NB4 (cell line): Measurements from ENCODE around the gene TMEM131L.

ENCODE experiments used
- DNase-seq: peaks from one replicate; pipeline ENCODE4 v3.0.0; 2010; ENCODE audit warnings: low read depth
- H3K4me3 ChIP-seq: one replicate; pipeline ENCODE4 v1.5.1; 2011; ENCODE audit warnings: mild to moderate bottlenecking, low read depth, low read length, moderate library complexity
- MYC ChIP-seq: IDR thresholded peaks from 2 replicates; pipeline ENCODE4 v1.6.1; 2011; ENCODE audit warnings: low read depth, low read length
- POLR2A ChIP-seq: IDR thresholded peaks from 2 replicates; pipeline ENCODE4 v1.6.1; 2011; ENCODE audit warnings: mild to moderate bottlenecking; ENCODE audit not compliant: insufficient read length; ENCODE audit errors: extremely low read depth
- TF ChIP-seq, protein P1 (sequence below): IDR thresholded peaks from one replicate; pipeline ENCODE4 v1.5.1; 2012; ENCODE audit warnings: low read depth, low read length
- TF ChIP-seq, protein P2 (sequence below): IDR thresholded peaks from 2 replicates; pipeline ENCODE4 v1.6.1; 2011; ENCODE audit warnings: low read depth, low read length

The TMEM131L gene

GRCh38 chr4:153573221-153573620 lies 107.1 kb downstream of the TMEM131L start:
- DNase-seq: no peak
- H3K4me3 ChIP-seq: no peak overlapping the region
- TF ChIP-seq MYC (no peak), POLR2A (no peak)
- TF ChIP-seq, protein P1, sequence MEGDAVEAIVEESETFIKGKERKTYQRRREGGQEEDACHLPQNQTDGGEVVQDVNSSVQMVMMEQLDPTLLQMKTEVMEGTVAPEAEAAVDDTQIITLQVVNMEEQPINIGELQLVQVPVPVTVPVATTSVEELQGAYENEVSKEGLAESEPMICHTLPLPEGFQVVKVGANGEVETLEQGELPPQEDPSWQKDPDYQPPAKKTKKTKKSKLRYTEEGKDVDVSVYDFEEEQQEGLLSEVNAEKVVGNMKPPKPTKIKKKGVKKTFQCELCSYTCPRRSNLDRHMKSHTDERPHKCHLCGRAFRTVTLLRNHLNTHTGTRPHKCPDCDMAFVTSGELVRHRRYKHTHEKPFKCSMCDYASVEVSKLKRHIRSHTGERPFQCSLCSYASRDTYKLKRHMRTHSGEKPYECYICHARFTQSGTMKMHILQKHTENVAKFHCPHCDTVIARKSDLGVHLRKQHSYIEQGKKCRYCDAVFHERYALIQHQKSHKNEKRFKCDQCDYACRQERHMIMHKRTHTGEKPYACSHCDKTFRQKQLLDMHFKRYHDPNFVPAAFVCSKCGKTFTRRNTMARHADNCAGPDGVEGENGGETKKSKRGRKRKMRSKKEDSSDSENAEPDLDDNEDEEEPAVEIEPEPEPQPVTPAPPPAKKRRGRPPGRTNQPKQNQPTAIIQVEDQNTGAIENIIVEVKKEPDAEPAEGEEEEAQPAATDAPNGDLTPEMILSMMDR: no peak
- TF ChIP-seq, protein P2, sequence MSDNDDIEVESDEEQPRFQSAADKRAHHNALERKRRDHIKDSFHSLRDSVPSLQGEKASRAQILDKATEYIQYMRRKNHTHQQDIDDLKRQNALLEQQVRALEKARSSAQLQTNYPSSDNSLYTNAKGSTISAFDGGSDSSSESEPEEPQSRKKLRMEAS: no peak

GRCh38 chr4:153573881-153574802 lies 108.0 kb downstream of the TMEM131L start:
- peak; percentile 69 for DNase-seq
- TF ChIP-seq POLR2A (no peak), MYC (no peak)
- TF ChIP-seq, protein P1: peak; percentile 44
- TF ChIP-seq, protein P2: 0 out of 2 replicates have a peak, but pooled peaks have one; percentile 8

DNA sequence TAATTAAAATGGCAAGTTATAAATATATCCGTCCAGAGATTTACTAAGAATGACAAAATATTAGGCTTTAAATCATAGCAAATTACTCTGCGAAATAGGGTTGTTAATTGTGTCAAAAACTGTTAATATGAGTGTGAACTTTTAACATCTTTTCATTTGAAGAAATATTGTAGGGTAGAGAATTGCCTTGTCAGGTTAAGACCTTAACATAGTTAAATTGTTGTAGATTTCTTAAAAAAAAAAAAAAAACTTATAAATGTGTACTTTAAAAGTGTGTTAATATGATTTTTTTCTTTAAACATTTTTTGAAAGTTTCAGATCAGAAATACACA lies 110.2 kb downstream of the TMEM131L start:
- no peak for TF ChIP-seq POLR2A
- TF ChIP-seq, protein P2: no peak
- TF ChIP-seq, protein P1: no peak
- no peak for DNase-seq
- H3K4me3 ChIP-seq: no peak overlapping the region

More at GRCh38 chr4:153573881-153574802, 108.0 kb downstream of the TMEM131L start:
- H3K4me3 ChIP-seq: no peak overlapping the region

DNA sequence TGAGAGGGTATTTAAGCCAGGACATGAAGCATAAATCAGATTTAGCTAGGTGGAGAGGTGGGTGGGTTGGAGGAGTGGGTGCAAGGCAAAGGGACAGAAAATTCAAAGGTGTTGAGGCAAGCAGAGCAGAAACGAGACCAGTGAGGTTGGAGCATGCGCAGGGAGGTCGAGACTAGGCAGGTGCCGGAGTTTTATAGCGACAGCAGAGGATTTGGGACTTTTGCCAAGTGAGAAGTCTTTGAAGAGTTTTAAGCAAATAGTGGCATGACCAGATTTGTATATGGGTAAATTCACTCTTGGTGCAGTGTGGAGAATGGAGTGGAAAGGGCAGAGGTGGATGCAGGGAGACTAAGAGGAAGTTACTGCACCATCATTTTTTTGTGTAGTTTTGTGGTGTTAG lies 110.9 kb downstream of the TMEM131L start:
- H3K4me3 ChIP-seq: no peak overlapping the region
- DNase-seq: no peak

GRCh38 chr4:153579410-153579809 lies 113.2 kb downstream of the TMEM131L start:
- no peak for DNase-seq
- TF ChIP-seq POLR2A (no peak), MYC (no peak)
- TF ChIP-seq, protein P1: no peak
- TF ChIP-seq, protein P2: no peak
- no peak overlapping the region for H3K4me3 ChIP-seq

More for the DNA sequence above, 110.9 kb downstream of the TMEM131L start:
- TF ChIP-seq MYC (no peak), POLR2A (no peak)
- TF ChIP-seq, protein P2: no peak
- TF ChIP-seq, protein P1: no peak
